SK-N-SH (cell line): ENCODE results near the gene OR4K5. TPM values are rescaled to one million over a fixed set of nuclear protein-coding genes. Genes with fewer than 3 reads are reported as not detected.

Source experiments
- CTCF ChIA-PET: fragments of 300-600, 350-600 bp; formaldehyde crosslinking; extraction: SDS; loops from one replicate; lab custom pipeline; 2021; lab: Yijun Ruan, JAX
- POLR2A ChIA-PET: fragments of 350-600 bp; sonication (Branson Sonifier 250); formaldehyde crosslinking; extraction: SDS; loops from one replicate; lab custom pipeline; 2020; ENCODE audit warnings: antibody characterized with exemption, inconsistent platforms; lab: Yijun Ruan, JAX
- DNase-seq: peaks from one replicate; pipeline ENCODE4 v3.0.0; 2012
- H2AFZ ChIP-seq: fragments of 200-600 bp; sonication (generic); 2 replicates; pipeline ENCODE4 v1.8.1; 2016; ENCODE audit warnings: antibody characterized with exemption, mild to moderate bottlenecking, low read depth
- H3F3A ChIP-seq: fragments of 200-600 bp; sonication (generic); replicated peaks from 2 replicates; pipeline ENCODE3; 2016; ENCODE audit warnings: antibody characterized with exemption, mild to moderate bottlenecking; ENCODE audit not compliant: insufficient read depth
- H3K27ac ChIP-seq, 2 experiments: fragments of 200-500 bp in 1 of 2; fragments of 200-600 bp in 1 of 2; sonication (Bioruptor generic) in 1 of 2; sonication (generic), shearing (Covaris generic) in 1 of 2; 2 replicates each; pipeline versions ENCODE4 v1.5.1 to v1.6.1; 2014 to 2016; ENCODE audit warnings: low read depth in 2 of 2, inconsistent platforms in 1 of 2, low read length in 1 of 2, mild to moderate bottlenecking in 1 of 2, mixed read lengths in 1 of 2
- H3K27me3 ChIP-seq: fragments of 200-600 bp; sonication (generic), shearing (Covaris generic); 2 replicates; pipeline ENCODE4 v1.6.1; 2016; ENCODE audit warnings: mixed run types; ENCODE audit not compliant: insufficient read depth
- H3K36me3 ChIP-seq, 2 experiments: fragments of 200-500 bp in 1 of 2; fragments of 200-600 bp in 1 of 2; sonication (Bioruptor generic) in 1 of 2; sonication (generic) in 1 of 2; replicated peaks in 1 of 2; 2 replicates each; pipeline versions ENCODE3 to v1.5.1; 2014 to 2016; ENCODE audit warnings: low read length in 1 of 2, mild to moderate bottlenecking in 1 of 2; ENCODE audit not compliant: insufficient read depth in 2 of 2, control insufficient read depth in 1 of 2
- H3K4me1 ChIP-seq, 2 experiments: fragments of 200-500 bp in 1 of 2; fragments of 200-600 bp in 1 of 2; sonication (Bioruptor generic) in 1 of 2; sonication (generic), shearing (Covaris generic) in 1 of 2; 2 replicates each; pipeline versions ENCODE4 v1.5.1 to v1.6.1; 2014 to 2016; ENCODE audit warnings: low read depth in 1 of 2, low read length in 1 of 2, mixed run types in 1 of 2; ENCODE audit not compliant: insufficient read depth in 2 of 2, control insufficient read depth in 1 of 2
- H3K4me2 ChIP-seq: fragments of 200-600 bp; sonication (generic), shearing (Covaris generic); 2 replicates; pipeline ENCODE4 v1.6.1; 2017; ENCODE audit warnings: mixed run types
- H3K4me3 ChIP-seq, 2 experiments: fragments of 200-500 bp in 1 of 2; fragments of 200-600 bp in 1 of 2; sonication (Bioruptor generic) in 1 of 2; sonication (generic), shearing (Covaris generic) in 1 of 2; 2 replicates each; pipeline versions ENCODE4 v1.5.1 to v1.8.1; 2014 to 2016; ENCODE audit warnings: low read depth in 2 of 2, inconsistent platforms in 1 of 2, low read length in 1 of 2, mild to moderate bottlenecking in 1 of 2, mixed read lengths in 1 of 2, moderate library complexity in 1 of 2
- H3K79me2 ChIP-seq: fragments of 200-600 bp; sonication (generic); 2 replicates; pipeline ENCODE4 v1.8.1; 2017; ENCODE audit warnings: mild to moderate bottlenecking; ENCODE audit not compliant: insufficient read depth
- H3K9ac ChIP-seq: fragments of 200-600 bp; sonication (generic); 2 replicates; pipeline ENCODE4 v1.6.1; 2017; ENCODE audit warnings: mixed run types
- H3K9me2 ChIP-seq: fragments of 200-600 bp; sonication (generic); 2 replicates; pipeline ENCODE4 v1.6.1; 2017; ENCODE audit warnings: mixed run types
- H3K9me3 ChIP-seq: fragments of 200-600 bp; sonication (generic); 2 replicates; pipeline ENCODE4 v1.6.1; 2017; ENCODE audit warnings: mixed run types, mild to moderate bottlenecking, moderate library complexity
- H4K20me1 ChIP-seq: fragments of 200-600 bp; sonication (generic); 2 replicates; pipeline ENCODE4 v1.6.1; 2017; ENCODE audit warnings: mild to moderate bottlenecking, mixed run types; ENCODE audit not compliant: insufficient read depth
- CHD2 ChIP-seq: fragments of 150-350 bp; IDR thresholded peaks from 2 replicates; pipeline ENCODE4 v1.6.1; 2018; ENCODE audit warnings: low read length; ENCODE audit not compliant: partially characterized antibody
- EP300 ChIP-seq, 2 experiments: IDR thresholded peaks; 2 replicates each; pipeline versions ENCODE4 v1.4.0 to v1.6.1; 2012; ENCODE audit warnings: borderline replicate concordance in 1 of 2, low read depth in 1 of 2, low read length in 1 of 2
- FOXJ3 ChIP-seq: sonication (generic); formaldehyde crosslinking; IDR thresholded peaks from 2 replicates; pipeline ENCODE4 v1.5.1; 2020; ENCODE audit warnings: mild to moderate bottlenecking, missing genetic modification reagents
- JUND ChIP-seq: IDR thresholded peaks from 2 replicates; pipeline ENCODE4 v1.4.0; 2012
- PBX3 ChIP-seq: IDR thresholded peaks from 2 replicates; pipeline ENCODE4; 2012
- RAD21 ChIP-seq: IDR thresholded peaks from 2 replicates; pipeline ENCODE4 v1.6.1; 2012; ENCODE audit warnings: mild to moderate bottlenecking, low read length
- RCOR1 ChIP-seq: fragments of 150-350 bp; IDR thresholded peaks from 2 replicates; pipeline ENCODE4 v1.6.1; 2017; ENCODE audit warnings: antibody characterized with exemption, low read length
- REST ChIP-seq: IDR thresholded peaks from 2 replicates; pipeline ENCODE4 v1.6.1; 2012; ENCODE audit warnings: mild to moderate bottlenecking, low read depth, low read length, moderate library complexity
- RFX5 ChIP-seq: IDR thresholded peaks from 2 replicates; pipeline ENCODE4 v1.6.1; 2012; ENCODE audit warnings: mild to moderate bottlenecking, improper control_type of control experiment, low read length
- RXRA ChIP-seq: IDR thresholded peaks from 2 replicates; pipeline ENCODE4 v1.4.0; 2012; ENCODE audit warnings: low read depth, mild to moderate bottlenecking, borderline replicate concordance
- TEAD4 ChIP-seq: IDR thresholded peaks from 2 replicates; pipeline ENCODE4 v1.4.0; 2012; ENCODE audit warnings: mild to moderate bottlenecking, borderline replicate concordance; ENCODE audit not compliant: insufficient read depth
- YY1 ChIP-seq: IDR thresholded peaks from 2 replicates; pipeline ENCODE4 v1.4.0; 2012; ENCODE audit warnings: low read depth, mild to moderate bottlenecking
- ZBTB33 ChIP-seq: IDR thresholded peaks from 2 replicates; pipeline ENCODE4 v1.4.0; 2012; ENCODE audit warnings: low read depth, borderline replicate concordance
- WGBS: methylation state at CpG from one replicate; pipeline ENCODE4 v1.1.6; 2017; ENCODE audit warnings: low lambda C conversion rate; 5-methylcytosine and 5-hydroxymethylcytosine counted together
- polyA plus RNA-seq, 3 experiments: library from polyadenylated mRNA; depleted of rRNA; stranded (reverse); fragments of >200 nt; gene quantifications; 2 replicates each; pipeline ENCODE4 v1.2.3, GENCODE V29; 2012

The OR4K5 gene
- polyA plus RNA-seq, 1 of the 3 experiments (the other 2 are of a cell fraction): not detected

GRCh38 chr14:19930617-19931016 is 10.2 kb downstream of the OR4K5 start, which contains the start of gene OR4K1:
TSS of gene OR4K1 (plus strand) at chr14:19930917. CDS start at chr14:19935667, 4,750 bp downstream.
- no peaks in the 10 kb centered on the region for H4K20me1 ChIP-seq
- H3F3A ChIP-seq: no peaks in the 10 kb centered on the region
- H3K36me3 ChIP-seq: no peaks in the 10 kb centered on the region
- ChIA-PET CTCF (no interaction called here), POLR2A (no interaction called here)
- TF ChIP-seq RCOR1 (no peak), TEAD4 (no peak)
- no peaks in the 10 kb centered on the region for H3K79me2 ChIP-seq
- no peaks in the 10 kb centered on the region for H3K9me2 ChIP-seq
- H3K27ac ChIP-seq: no peak within 1 kb of the TSS
- H3K4me2 ChIP-seq: no peak within 1 kb of the TSS
- 4% methylated on average over 3 of the region's 3 CpGs for WGBS
- no peak for DNase-seq
- no peaks in the 10 kb centered on the region for H3K4me1 ChIP-seq
- no peak within 1 kb of the TSS for H3K4me3 ChIP-seq
- no peaks in the 10 kb centered on the region for H3K9me3 ChIP-seq
- no peak within 1 kb of the TSS for H2AFZ ChIP-seq
- no peak within 1 kb of the TSS for H3K9ac ChIP-seq
- peaks cover 5% of the 10 kb centered on the region; the same call in 1 of the 2 replicates for H3K27me3 ChIP-seq

- Histone ChIP-seq H3K4me1 (no peaks in the 10 kb centered on the region), H3K27ac (no peak overlapping the region), H3K79me2 (no peaks in the 10 kb centered on the region), H3K4me3 (no peak overlapping the region), H3K9me2 (no peaks in the 10 kb centered on the region), H3K27me3 (no peaks in the 10 kb centered on the region; the same call in 1 of the 2 replicates), H3K9ac (no peak overlapping the region), H3K4me2 (no peak overlapping the region), H3K9me3 (no peaks in the 10 kb centered on the region), H3K36me3 (no peaks in the 10 kb centered on the region), H3F3A (no peaks in the 10 kb centered on the region), H4K20me1 (no peaks in the 10 kb centered on the region), H2AFZ (no peak overlapping the region)
- ChIA-PET POLR2A (no interaction called here), CTCF (no interaction called here)
- TF ChIP-seq CHD2: no peak
- no peak for TF ChIP-seq FOXJ3 (CRISPR knock-in tag)
- TF ChIP-seq RAD21: no peak
- no peak for TF ChIP-seq REST
- TF ChIP-seq YY1: no peak
- no peak for TF ChIP-seq RXRA
- no peak for TF ChIP-seq JUND
- TF ChIP-seq RFX5: no peak
- no peak for TF ChIP-seq EP300 (IDR thresholded peaks at IDR 0.05; ENCODE audit: borderline replicate concordance in 1 of 2, low read depth in 1 of 2, low read length in 1 of 2)
- no peak for TF ChIP-seq ZBTB33
- no peak for TF ChIP-seq PBX3
- DNase-seq: no peak
- WGBS: 0% methylated on average over 1 of the region's 1 CpG
Observed at GRCh38 chr14:19941668-19942067, 21.3 kb downstream of the OR4K5 start.
